ENCODE results near the gene PCGF3.

GRCh38 chr4:687971-688853 is 17.4 kb upstream of the PCGF3 start:
- no peak for TF ChIP-seq CTCF (conservative IDR thresholded peaks at IDR 0.05; ENCODE audit: low read length)
- TF ChIP-seq EZH2phosphoT487 (IDR thresholded peaks at IDR 0.05; ENCODE audit: borderline replicate concordance): no peak

Measured in Loucy (cell line).